ENCODE measurements around the gene JMJD7.

JMJD7 gene

DNA sequence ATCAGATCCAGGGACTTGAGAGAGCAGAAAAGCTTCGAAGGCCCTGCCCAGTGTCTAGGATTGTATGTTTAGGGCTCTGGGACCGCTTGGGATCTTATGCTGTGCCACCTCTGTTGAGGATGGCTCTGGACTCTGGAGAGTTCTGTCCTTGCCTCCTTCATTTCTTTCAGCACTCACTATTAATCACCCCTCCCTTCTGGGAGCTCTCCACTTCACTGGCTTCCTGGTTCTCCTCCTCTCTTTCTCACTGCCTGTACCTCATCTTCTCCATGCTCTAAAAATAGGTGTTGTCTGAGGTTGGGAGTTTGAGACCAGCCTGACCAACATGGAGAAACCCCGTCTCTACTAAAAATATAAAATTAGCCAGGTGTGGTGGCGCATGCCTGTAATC lies 36.4 kb upstream of the JMJD7 start:
- Histone ChIP-seq H3K27ac (ENCODE audit: insufficient read depth in 1 of 2, low read depth in 1 of 2, low read length in 2 of 2, poor library complexity in 1 of 2, severe bottlenecking in 2 of 2) (peak overlapping the region; percentile 67 to 83), H3K4me1 (ENCODE audit: control extremely low read depth in 1 of 4, control insufficient read depth in 4 of 4, insufficient read depth in 4 of 4, low read length in 3 of 4) (peaks cover 17 to 71% (median 62%) of the 10 kb centered on the region in 4 experiments), H3K27me3 (replicated peaks in 2 of 5; ENCODE audit: control insufficient read depth in 4 of 5, insufficient read depth in 5 of 5, low read length in 4 of 5) (no peaks in the 10 kb centered on the region), H3K9me3 (ENCODE audit: control extremely low read depth in 1 of 5, control insufficient read depth in 4 of 5, insufficient read depth in 2 of 5, low read depth in 1 of 5, low read length in 4 of 5) (no peaks in the 10 kb centered on the region), H3K4me3 (ENCODE audit: control insufficient read depth in 1 of 7, extremely low read depth in 1 of 7, insufficient read depth in 4 of 7, low read depth in 2 of 7, low read length in 6 of 7) (peak overlapping the region in 2 of 7 experiments; percentile 31 to 35), H3K36me3 (ENCODE audit: control insufficient read depth in 4 of 4, insufficient read depth in 4 of 4, low read length in 3 of 4) (no peaks in the 10 kb centered on the region)
- ChIA-PET POLR2A (interaction anchor here (0.5 to 1.3 kb wide), 2 partner anchors 19 to 120 kb away, joined by 3 to 4 read pairs; no protein-coding TSS in a partner anchor), CTCF (interaction anchor here (1.0 to 5.4 kb wide), 6 partner anchors 10 to 20 kb away, joined by 3 to 44 read pairs (median 4); partner anchors contain the start of gene MAPKBP1)
- no peak for DNase-seq
- WGBS (ENCODE audit: insufficient coverage), result 62% methylated on average over 3 of the region's 4 CpGs

DNA sequence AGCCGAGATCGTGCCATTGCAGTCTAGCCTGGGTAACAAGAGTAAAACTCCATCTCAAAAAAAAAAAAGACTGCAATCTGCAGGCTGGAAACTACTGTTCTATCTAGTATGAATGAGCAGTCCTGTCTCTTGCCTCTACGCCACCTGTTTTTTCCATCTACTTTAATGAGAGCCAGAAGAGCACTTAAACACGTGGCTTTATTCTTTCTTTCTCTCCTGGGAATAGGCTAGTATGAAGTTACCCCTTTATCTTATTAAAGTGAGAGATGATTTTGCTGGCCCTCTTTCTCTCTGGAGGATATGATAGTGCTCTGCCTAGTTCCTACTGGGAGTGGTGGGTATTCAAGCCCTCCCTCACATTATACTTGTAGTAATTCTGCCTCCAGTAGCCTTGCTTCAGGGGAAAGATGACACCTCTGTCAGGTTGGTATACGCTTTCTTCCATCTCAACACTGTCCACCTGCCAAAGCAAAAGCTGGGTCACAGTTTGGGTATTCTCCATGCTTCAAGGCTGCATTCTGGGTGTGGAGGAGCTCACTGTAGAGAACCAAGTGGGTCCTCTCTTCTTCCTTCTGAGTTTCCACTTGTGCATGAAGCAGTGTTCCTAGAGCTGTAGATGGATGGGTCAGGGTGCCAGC lies 35.8 kb upstream of the JMJD7 start:
- WGBS (ENCODE audit: insufficient coverage), result 100% methylated on average over 4 of the region's 5 CpGs
- H3K4me3 ChIP-seq (ENCODE audit: control insufficient read depth in 1 of 7, extremely low read depth in 1 of 7, insufficient read depth in 4 of 7, low read depth in 2 of 7, low read length in 6 of 7), result no peak overlapping the region
- H3K27me3 ChIP-seq (replicated peaks in 2 of 5; ENCODE audit: control insufficient read depth in 4 of 5, insufficient read depth in 5 of 5, low read length in 4 of 5), result no peaks in the 10 kb centered on the region
- DNase-seq, result no peak
- peak overlapping the region in 1 of 2 experiments; percentile 83 for H3K27ac ChIP-seq (ENCODE audit: insufficient read depth in 1 of 2, low read depth in 1 of 2, low read length in 2 of 2, poor library complexity in 1 of 2, severe bottlenecking in 2 of 2)
- ChIA-PET POLR2A (interaction anchor here (0.6 to 1.3 kb wide), 2 partner anchors 9 to 18 kb away, joined by 3 to 4 read pairs; no protein-coding TSS in a partner anchor), CTCF (interaction anchor here (0.5 to 6.7 kb wide), 11 partner anchors 8 to 109 kb away, joined by 3 to 46 read pairs (median 4); partner anchors contain the start of gene MAPKBP1)
- H3K36me3 ChIP-seq (ENCODE audit: control insufficient read depth in 4 of 4, insufficient read depth in 4 of 4, low read length in 3 of 4), result no peaks in the 10 kb centered on the region
- H3K9me3 ChIP-seq (ENCODE audit: control extremely low read depth in 1 of 5, control insufficient read depth in 4 of 5, insufficient read depth in 2 of 5, low read depth in 1 of 5, low read length in 4 of 5), result no peaks in the 10 kb centered on the region
- H3K4me1 ChIP-seq (ENCODE audit: control extremely low read depth in 1 of 4, control insufficient read depth in 4 of 4, insufficient read depth in 4 of 4, low read length in 3 of 4), result peaks cover 19 to 76% (median 67%) of the 10 kb centered on the region in 4 experiments

DNA sequence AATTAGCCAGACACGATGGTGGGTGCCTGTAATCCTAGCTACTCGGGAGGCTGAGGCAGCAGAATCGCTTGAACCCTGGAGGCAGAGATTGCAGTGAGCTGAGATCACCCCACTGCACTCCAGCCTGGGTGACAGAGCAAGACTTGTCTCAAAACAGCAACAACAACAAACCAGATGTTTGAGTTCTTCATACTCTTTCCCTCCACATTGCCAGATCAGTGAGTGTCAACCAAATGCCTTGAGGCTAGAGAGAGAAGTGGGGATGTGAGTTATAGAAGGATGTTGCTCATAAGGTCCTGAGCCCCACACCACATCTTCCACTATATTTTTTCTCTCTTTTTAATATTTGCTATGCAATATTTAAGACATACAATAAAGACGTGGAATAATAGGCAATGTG lies 33.8 kb upstream of the JMJD7 start:
- no CpG with 5 or more reads among the region's 4 CpGs for WGBS (ENCODE audit: insufficient coverage)
- ChIA-PET CTCF (interaction anchor here (1.3 to 6.7 kb wide), 5 partner anchors 7 to 122 kb away, joined by 4 to 46 read pairs (median 10); partner anchors contain the start of gene MAPKBP1), POLR2A (interaction anchor here (0.6 kb wide), 1 partner anchor 16 kb away, joined by 6 read pairs; no protein-coding TSS in a partner anchor)
- Histone ChIP-seq H3K4me3 (ENCODE audit: control insufficient read depth in 1 of 7, extremely low read depth in 1 of 7, insufficient read depth in 4 of 7, low read depth in 2 of 7, low read length in 6 of 7) (no peak overlapping the region), H3K36me3 (ENCODE audit: control insufficient read depth in 4 of 4, insufficient read depth in 4 of 4, low read length in 3 of 4) (no peaks in the 10 kb centered on the region), H3K9me3 (ENCODE audit: control extremely low read depth in 1 of 5, control insufficient read depth in 4 of 5, insufficient read depth in 2 of 5, low read depth in 1 of 5, low read length in 4 of 5) (no peaks in the 10 kb centered on the region), H3K27me3 (replicated peaks in 2 of 5; ENCODE audit: control insufficient read depth in 4 of 5, insufficient read depth in 5 of 5, low read length in 4 of 5) (no peaks in the 10 kb centered on the region), H3K4me1 (ENCODE audit: control extremely low read depth in 1 of 4, control insufficient read depth in 4 of 4, insufficient read depth in 4 of 4, low read length in 3 of 4) (peaks cover 13 to 69% (median 61%) of the 10 kb centered on the region in 4 experiments), H3K27ac (ENCODE audit: insufficient read depth in 1 of 2, low read depth in 1 of 2, low read length in 2 of 2, poor library complexity in 1 of 2, severe bottlenecking in 2 of 2) (no peak overlapping the region)
- no peak for DNase-seq

DNA sequence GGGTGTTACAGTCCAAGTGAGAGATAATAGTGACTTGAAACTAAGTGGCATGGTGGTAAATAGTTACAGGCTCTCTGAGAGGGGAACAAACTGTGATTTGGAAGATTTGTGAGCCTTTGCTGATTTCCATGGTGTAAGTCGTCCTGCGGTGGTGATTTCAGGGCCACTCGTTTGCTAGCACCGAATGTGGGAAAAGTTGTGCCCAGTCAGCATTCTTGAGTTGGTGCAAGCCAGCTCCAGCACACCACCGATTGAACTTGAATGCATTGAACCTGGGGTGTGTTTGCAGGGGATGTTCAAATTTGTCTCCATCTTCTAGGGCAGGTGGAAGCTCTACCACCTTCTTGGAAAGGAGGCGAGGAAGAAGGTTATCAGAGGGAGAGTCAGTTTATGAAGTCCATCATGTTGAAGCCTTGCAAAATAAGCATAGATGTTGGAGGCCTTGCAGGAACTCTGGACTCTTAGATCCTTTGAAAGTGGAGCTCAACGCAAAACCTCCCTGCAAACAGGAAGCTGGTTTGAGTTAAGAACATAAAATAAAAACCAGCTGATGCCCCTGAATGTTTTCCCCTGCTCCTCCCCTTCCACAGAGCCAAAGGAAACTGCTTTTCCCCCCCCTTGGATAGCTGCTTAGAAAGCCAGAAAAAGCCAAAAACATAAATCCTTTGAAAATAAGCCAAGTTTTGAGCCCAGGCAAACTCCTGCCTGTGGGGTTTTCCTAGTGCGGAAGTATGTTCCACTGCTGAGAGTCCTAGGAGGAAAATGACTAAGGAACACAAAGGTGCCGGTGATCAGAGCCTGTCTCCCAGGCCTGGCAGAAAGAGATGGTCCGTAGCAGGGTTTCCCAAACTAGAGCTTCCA lies 31.7 kb upstream of the JMJD7 start:
- 42% methylated on average over 8 of the region's 10 CpGs for WGBS (ENCODE audit: insufficient coverage)
- ChIA-PET POLR2A (interaction anchor here (1.2 kb wide), 1 partner anchor 10 kb away, joined by 3 read pairs; no protein-coding TSS in a partner anchor), CTCF (interaction anchor here (0.6 to 6.7 kb wide), 8 partner anchors 11 to 283 kb away, joined by 3 to 46 read pairs (median 7); partner anchors contain the start of genes LTK and MAPKBP1)
- peak in 1 of 3 donors; percentile 21 for DNase-seq
- peaks cover 4 to 48% (median 39%) of the 10 kb centered on the region in 4 experiments for H3K4me1 ChIP-seq (ENCODE audit: control extremely low read depth in 1 of 4, control insufficient read depth in 4 of 4, insufficient read depth in 4 of 4, low read length in 3 of 4)
- H3K36me3 ChIP-seq (ENCODE audit: control insufficient read depth in 4 of 4, insufficient read depth in 4 of 4, low read length in 3 of 4), result peaks cover 0 to 15% (median 6%) of the 10 kb centered on the region in 4 experiments
- no peaks in the 10 kb centered on the region for H3K27me3 ChIP-seq (replicated peaks in 2 of 5; ENCODE audit: control insufficient read depth in 4 of 5, insufficient read depth in 5 of 5, low read length in 4 of 5)
- H3K9me3 ChIP-seq (ENCODE audit: control extremely low read depth in 1 of 5, control insufficient read depth in 4 of 5, insufficient read depth in 2 of 5, low read depth in 1 of 5, low read length in 4 of 5), result peaks cover 0 to 2% (median 0%) of the 10 kb centered on the region in 5 experiments
- H3K27ac ChIP-seq (ENCODE audit: insufficient read depth in 1 of 2, low read depth in 1 of 2, low read length in 2 of 2, poor library complexity in 1 of 2, severe bottlenecking in 2 of 2), result no peak overlapping the region
- H3K4me3 ChIP-seq (ENCODE audit: control insufficient read depth in 1 of 7, extremely low read depth in 1 of 7, insufficient read depth in 4 of 7, low read depth in 2 of 7, low read length in 6 of 7), result peak overlapping the region in 2 of 7 experiments; percentile 28 to 38

GRCh38 chr15:41797201-41797944 lies 30.5 kb upstream of the JMJD7 start:
- Histone ChIP-seq H3K27me3 (replicated peaks in 2 of 5; ENCODE audit: control insufficient read depth in 4 of 5, insufficient read depth in 5 of 5, low read length in 4 of 5) (no peaks in the 10 kb centered on the region), H3K36me3 (ENCODE audit: control insufficient read depth in 4 of 4, insufficient read depth in 4 of 4, low read length in 3 of 4) (peaks cover 0 to 19% (median 8%) of the 10 kb centered on the region in 4 experiments), H3K27ac (ENCODE audit: insufficient read depth in 1 of 2, low read depth in 1 of 2, low read length in 2 of 2, poor library complexity in 1 of 2, severe bottlenecking in 2 of 2) (no peak overlapping the region), H3K4me1 (ENCODE audit: control extremely low read depth in 1 of 4, control insufficient read depth in 4 of 4, insufficient read depth in 4 of 4, low read length in 3 of 4) (peaks cover 4 to 36% (median 28%) of the 10 kb centered on the region in 4 experiments), H3K9me3 (ENCODE audit: control extremely low read depth in 1 of 5, control insufficient read depth in 4 of 5, insufficient read depth in 2 of 5, low read depth in 1 of 5, low read length in 4 of 5) (peaks cover 0 to 2% (median 0%) of the 10 kb centered on the region in 5 experiments), H3K4me3 (ENCODE audit: control insufficient read depth in 1 of 7, extremely low read depth in 1 of 7, insufficient read depth in 4 of 7, low read depth in 2 of 7, low read length in 6 of 7) (no peak overlapping the region)
- POLR2A ChIA-PET, result interaction anchor here (1.2 kb wide), 1 partner anchor 11 kb away, joined by 3 read pairs; no protein-coding TSS in a partner anchor
- CTCF ChIA-PET, result interaction anchor here (0.6 to 6.7 kb wide), 7 partner anchors 10 to 403 kb away, joined by 3 to 46 read pairs (median 7); partner anchors contain the start of genes LTK and MAPKBP1
- WGBS (ENCODE audit: insufficient coverage), result 60% methylated on average over 5 of the region's 8 CpGs
- DNase-seq, result peak in 2 of 3 donors; percentile 34 to 56
